Measurements from ENCODE around the gene CCDC97. TPM values are rescaled to one million over a fixed set of nuclear protein-coding genes. Genes with fewer than 3 reads are reported as not detected.
A peak's percentile ranks its signal among the peaks of the same experiment; 100 is the strongest.

Gene CCDC97
- total RNA-seq, 1 experiment from 2014 or later: 39.4 TPM

GRCh38 chr19:41357746-41358145, 47.8 kb downstream of the CCDC97 start:
- TF ChIP-seq, protein P1, sequence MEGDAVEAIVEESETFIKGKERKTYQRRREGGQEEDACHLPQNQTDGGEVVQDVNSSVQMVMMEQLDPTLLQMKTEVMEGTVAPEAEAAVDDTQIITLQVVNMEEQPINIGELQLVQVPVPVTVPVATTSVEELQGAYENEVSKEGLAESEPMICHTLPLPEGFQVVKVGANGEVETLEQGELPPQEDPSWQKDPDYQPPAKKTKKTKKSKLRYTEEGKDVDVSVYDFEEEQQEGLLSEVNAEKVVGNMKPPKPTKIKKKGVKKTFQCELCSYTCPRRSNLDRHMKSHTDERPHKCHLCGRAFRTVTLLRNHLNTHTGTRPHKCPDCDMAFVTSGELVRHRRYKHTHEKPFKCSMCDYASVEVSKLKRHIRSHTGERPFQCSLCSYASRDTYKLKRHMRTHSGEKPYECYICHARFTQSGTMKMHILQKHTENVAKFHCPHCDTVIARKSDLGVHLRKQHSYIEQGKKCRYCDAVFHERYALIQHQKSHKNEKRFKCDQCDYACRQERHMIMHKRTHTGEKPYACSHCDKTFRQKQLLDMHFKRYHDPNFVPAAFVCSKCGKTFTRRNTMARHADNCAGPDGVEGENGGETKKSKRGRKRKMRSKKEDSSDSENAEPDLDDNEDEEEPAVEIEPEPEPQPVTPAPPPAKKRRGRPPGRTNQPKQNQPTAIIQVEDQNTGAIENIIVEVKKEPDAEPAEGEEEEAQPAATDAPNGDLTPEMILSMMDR (conservative IDR thresholded peaks at IDR 0.05): no peak

More at GRCh38 chr19:41357746-41358145, 47.8 kb downstream of the CCDC97 start:
- no peak overlapping the region for H3T11ph ChIP-seq (ENCODE audit: low read length)
- H3K23ac ChIP-seq (ENCODE audit: insufficient read length, low read depth, low read length): no peak overlapping the region
- H3K18ac ChIP-seq (ENCODE audit: insufficient read length, low read depth, low read length): no peak overlapping the region
- no peak overlapping the region for H3K9ac ChIP-seq (ENCODE audit: extremely low read depth, insufficient read length, low read length)
- no peak overlapping the region for H3K4ac ChIP-seq (ENCODE audit: low read depth, low read length)
- Mint-ChIP-seq H3K27me3 (ENCODE audit: low read depth) (peaks cover 14% of the 10 kb centered on the region), H3K4me3 (no peak overlapping the region; a peak in 1 of 5 replicates), H3K27ac (0 out of 7 replicates have a peak overlapping the region, but pooled peaks of 1 of the 3 experiments have one; percentile 8), H3K9me3 (no peaks in the 10 kb centered on the region), H3K4me1 (peaks cover 6 to 8% of the 10 kb centered on the region in 2 experiments), H3K36me3 (ENCODE audit: insufficient read depth in 1 of 3, low read depth in 3 of 3) (peaks cover 0 to 10% (median 2%) of the 10 kb centered on the region in 3 experiments; a peak in 4 of 7 replicates)
- no peak overlapping the region for H2AK5ac ChIP-seq (ENCODE audit: insufficient read length, low read length)
- H2BK12ac ChIP-seq (ENCODE audit: insufficient read length, low read depth, low read length): no peak overlapping the region
- no peak overlapping the region for H2AFZ ChIP-seq (ENCODE audit: low read length)
- H2BK5ac ChIP-seq (ENCODE audit: insufficient read length, low read length): no peak overlapping the region
- H3K9me3 ChIP-seq (ENCODE audit: control insufficient read depth, low read depth, low read length): no peaks in the 10 kb centered on the region
- H2BK120ac ChIP-seq (ENCODE audit: low read depth, low read length, poor library complexity, severe bottlenecking): no peak overlapping the region
- H3K27me3 ChIP-seq (ENCODE audit: insufficient read depth, low read length): no peaks in the 10 kb centered on the region; the same call in 1 of the 2 replicates
- H3K79me1 ChIP-seq (ENCODE audit: insufficient read depth, low read depth, low read length, poor library complexity, severe bottlenecking): no peaks in the 10 kb centered on the region
- H3K27ac ChIP-seq (ENCODE audit: insufficient read length, low read depth, low read length): no peak overlapping the region
- no peak overlapping the region for H2BK20ac ChIP-seq (ENCODE audit: low read depth, low read length, poor library complexity, severe bottlenecking)
- H3K14ac ChIP-seq (ENCODE audit: insufficient read depth, low read length): no peak overlapping the region
- no peak overlapping the region for H4K91ac ChIP-seq (ENCODE audit: insufficient read length, low read depth, low read length)
- no peak for DNase-seq
- no CpG with 5 or more reads among the region's 13 CpGs for WGBS (ENCODE audit: extremely low coverage, insufficient read length, low lambda C conversion rate)
- no peak overlapping the region for H3K56ac ChIP-seq (ENCODE audit: insufficient read length, low read depth, low read length)
- H3K4me1 ChIP-seq (ENCODE audit: insufficient read depth, low read length): no peaks in the 10 kb centered on the region
- H3K4me2 ChIP-seq (ENCODE audit: insufficient read depth, insufficient read length, low read length): no peak overlapping the region
- peaks cover 5% of the 10 kb centered on the region for H3K23me2 ChIP-seq (ENCODE audit: insufficient read length, low read depth, low read length, poor library complexity, severe bottlenecking)
- no peaks in the 10 kb centered on the region for H3K79me2 ChIP-seq (ENCODE audit: insufficient read depth, low read length)
- H4K8ac ChIP-seq (replicated peaks; ENCODE audit: insufficient read length, low read depth, low read length): no peak overlapping the region
- H4K20me1 ChIP-seq (ENCODE audit: control insufficient read depth, insufficient read depth, insufficient read length): no peaks in the 10 kb centered on the region
- no peak overlapping the region for H4K5ac ChIP-seq (ENCODE audit: insufficient read length, low read depth, low read length)
- H2BK15ac ChIP-seq (ENCODE audit: low read depth, low read length): no peak overlapping the region

Measured in H9 (cell line).